ENCODE measurements around the gene BMPR1B.

- TF ChIP-seq CTCF (IDR thresholded peaks at IDR 0.05; ENCODE audit: borderline replicate concordance, extremely low read depth, low read length, poor library complexity, severe bottlenecking): no peak
- TF ChIP-seq EZH2 (IDR thresholded peaks at IDR 0.05; ENCODE audit: borderline replicate concordance, low read depth, low read length, severe bottlenecking): no peak
Measured at GRCh38 chr4:94947681-94948108, 189.9 kb downstream of the BMPR1B start.

Data from DND-41 (cell line).